ENCODE data around the gene KCNK18.

KCNK18 gene

GRCh38 chr10:117254774-117255735 lies 57.8 kb downstream of the KCNK18 start:
- DNase-seq (ENCODE audit: low read depth), result no peak

GRCh38 chr10:117255835-117256460 lies 58.7 kb downstream of the KCNK18 start:
- DNase-seq (ENCODE audit: low read depth), result no peak

- no peak for DNase-seq (ENCODE audit: low read depth)
These were observed 59.6 kb downstream of the KCNK18 start for GRCh38 chr10:117256910-117257309.

GRCh38 chr10:117257721-117258120 lies 60.4 kb downstream of the KCNK18 start:
- no peak for DNase-seq (ENCODE audit: low read depth)

DNA sequence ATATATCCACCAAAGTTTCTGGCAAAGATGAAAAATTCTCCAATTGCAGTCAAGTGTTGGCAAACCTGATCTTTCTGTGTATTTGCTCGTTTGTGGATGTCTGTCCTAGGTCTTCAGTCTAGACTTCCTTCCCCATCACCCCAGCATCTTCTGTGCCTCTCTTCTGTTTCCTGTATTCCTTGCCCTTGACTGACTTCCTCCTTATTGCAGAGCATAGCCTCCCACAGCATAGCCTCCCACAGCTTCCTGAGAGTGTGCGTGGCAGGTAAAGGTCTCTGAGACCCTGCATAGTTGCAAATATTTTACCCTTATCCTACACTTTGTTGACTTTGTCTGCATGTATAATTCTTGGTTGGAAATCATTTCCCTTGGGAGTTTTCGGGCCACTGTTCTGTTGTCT lies 62.0 kb downstream of the KCNK18 start:
- DNase-seq (ENCODE audit: low read depth), result no peak

Data from amniotic epithelial cell (primary cell).